K562 (cell line): ENCODE results near the gene PUSL1. TPM values are rescaled to one million over a fixed set of nuclear protein-coding genes. Genes with fewer than 3 reads are reported as not detected.

Experiments
- NR2F6 ChIP-seq: fragments of 450-650 bp; formaldehyde crosslinking; IDR thresholded peaks from 2 replicates; pipeline ENCODE4 v1.4.0; 2020; ENCODE audit warnings: mild to moderate bottlenecking
- SRF ChIP-seq, 2 experiments: fragments of 250-450, 450-650 bp in 1 of 2; sonication (Bioruptor Pico) in 1 of 2; sonication (generic) in 1 of 2; formaldehyde crosslinking; IDR thresholded peaks; 2 replicates each; pipeline versions ENCODE4 v1.5.0 to v1.5.1; 2020 to 2022; ENCODE audit warnings: mild to moderate bottlenecking in 1 of 2, missing genetic modification reagents in 1 of 2
- THAP7 ChIP-seq: fragments of 250-450 bp; sonication (Bioruptor Pico); IDR thresholded peaks from 2 replicates; pipeline ENCODE4 v1.5.0; 2021
- ZNF324 ChIP-seq: fragments of 250-450 bp; sonication (Bioruptor Pico); IDR thresholded peaks from 2 replicates; pipeline ENCODE4 v1.4.0; 2020; ENCODE audit warnings: mild to moderate bottlenecking
- polyA plus RNA-seq, 8 experiments: library from polyadenylated mRNA; depleted of rRNA in 4 of 8; stranded (reverse) in 5 of 8; unstranded in 3 of 8; fragments of >200 nt; fragmentation: Nextera tagmentation in 2 of 8; fragmentation: Illumina TruSeq in 1 of 8; extraction: Ambion mirVana in 2 of 8; extraction: Trizol in 1 of 8; gene quantifications; 2 replicates each; pipeline versions ENCODE4 v1.2.1 to v1.2.3, GENCODE V29; 2011 to 2014; ENCODE audit warnings: inconsistent platforms in 1 of 8, missing spikeins in 1 of 8
- total RNA-seq, 7 experiments: library from RNA; depleted of rRNA in 6 of 7; stranded (reverse); fragments of >200 nt in 6 of 7; fragmentation: Illumina TruSeq in 2 of 7; extraction: Trizol in 2 of 7; gene quantifications; 2 replicates each; pipeline versions ENCODE4 v1.2.1 to v1.2.3, GENCODE V29; 2011 to 2021; ENCODE audit warnings: low replicate concordance in 1 of 7
- TF ChIP-seq, protein P1 (sequence below): fragments of 200-800 bp; sonication (Bioruptor generic); IDR thresholded peaks from 2 replicates; pipeline ENCODE4 v1.6.1; 2017; ENCODE audit warnings: missing genetic modification characterization, missing compliant biosample characterization

PUSL1 gene
- total and polyA plus RNA-seq, 9 of the 15 experiments (the other 6 are each of a cell fraction or from before 2014, with no cell fraction given) = 0.62 to 86.9 (median 13.6) TPM

DNA sequence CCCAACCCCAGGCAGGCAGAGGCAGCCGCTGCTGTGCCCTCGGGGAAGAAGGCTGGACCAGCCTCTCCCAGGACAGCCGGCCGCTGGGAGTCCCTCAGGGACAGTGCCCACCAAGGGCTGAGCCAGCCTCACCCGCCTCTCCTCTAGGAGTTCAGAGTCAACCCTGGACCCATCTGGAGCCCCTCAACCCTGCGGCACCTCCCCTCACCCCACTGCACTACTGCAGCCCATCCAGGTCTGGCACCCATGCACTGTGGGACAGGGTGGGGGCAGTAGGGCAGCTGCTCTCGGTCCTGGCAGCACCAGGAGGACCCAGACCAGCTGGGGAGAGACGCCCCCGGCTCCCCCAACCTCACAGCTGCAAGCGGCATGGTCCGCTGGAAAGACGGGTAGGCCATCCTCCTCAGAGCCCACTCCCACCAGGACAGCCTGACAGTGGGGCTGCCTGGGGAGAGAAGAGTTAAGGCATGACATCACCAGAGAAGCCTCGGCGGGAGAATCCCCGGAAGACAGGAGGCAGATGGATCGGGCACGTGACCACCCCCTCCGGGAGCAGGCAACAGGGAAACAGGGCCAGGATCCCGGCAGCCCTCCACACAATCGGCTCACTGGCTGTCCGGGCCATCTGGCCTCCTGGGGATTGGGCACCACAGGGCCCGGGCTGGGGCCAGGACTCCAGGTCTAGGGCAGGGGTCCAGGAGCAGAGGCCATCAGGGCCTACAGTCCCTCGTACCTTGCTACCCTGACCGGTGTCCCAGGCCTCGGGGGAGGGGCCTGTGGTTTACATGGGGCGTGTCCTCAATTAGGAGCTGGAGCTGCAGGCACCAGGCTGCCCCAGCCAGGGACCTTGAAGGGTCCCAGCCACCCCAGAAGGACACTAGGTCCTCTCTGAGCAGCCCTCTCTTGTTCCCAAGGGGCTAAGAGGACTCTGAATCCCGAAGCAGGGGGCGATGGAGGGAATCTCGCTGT is 3.8 kb upstream of the PUSL1 start (continued):
- TF ChIP-seq, protein P1, sequence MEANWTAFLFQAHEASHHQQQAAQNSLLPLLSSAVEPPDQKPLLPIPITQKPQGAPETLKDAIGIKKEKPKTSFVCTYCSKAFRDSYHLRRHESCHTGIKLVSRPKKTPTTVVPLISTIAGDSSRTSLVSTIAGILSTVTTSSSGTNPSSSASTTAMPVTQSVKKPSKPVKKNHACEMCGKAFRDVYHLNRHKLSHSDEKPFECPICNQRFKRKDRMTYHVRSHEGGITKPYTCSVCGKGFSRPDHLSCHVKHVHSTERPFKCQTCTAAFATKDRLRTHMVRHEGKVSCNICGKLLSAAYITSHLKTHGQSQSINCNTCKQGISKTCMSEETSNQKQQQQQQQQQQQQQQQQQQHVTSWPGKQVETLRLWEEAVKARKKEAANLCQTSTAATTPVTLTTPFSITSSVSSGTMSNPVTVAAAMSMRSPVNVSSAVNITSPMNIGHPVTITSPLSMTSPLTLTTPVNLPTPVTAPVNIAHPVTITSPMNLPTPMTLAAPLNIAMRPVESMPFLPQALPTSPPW = no peak
- no peak for TF ChIP-seq NR2F6 (CRISPR knock-in tag)
- TF ChIP-seq SRF (CRISPR knock-in tag; IDR thresholded peaks at IDR 0.05) = no peak
- no peak for TF ChIP-seq THAP7 (CRISPR knock-in tag)
- TF ChIP-seq ZNF324 (CRISPR knock-in tag) = no peak
